NCI-H1436 (cell line): ENCODE results near the gene MOB1B.
"Not testable (repeated sequence)": the region's sequence is repeated elsewhere in the genome, so short reads cannot be mapped to it uniquely, and the experiment has no call there.

Experiments used
- DNase-seq: peaks from one replicate; lab custom pipeline; 2025; lab: John Stamatoyannopoulos, UW

The MOB1B gene

DNA sequence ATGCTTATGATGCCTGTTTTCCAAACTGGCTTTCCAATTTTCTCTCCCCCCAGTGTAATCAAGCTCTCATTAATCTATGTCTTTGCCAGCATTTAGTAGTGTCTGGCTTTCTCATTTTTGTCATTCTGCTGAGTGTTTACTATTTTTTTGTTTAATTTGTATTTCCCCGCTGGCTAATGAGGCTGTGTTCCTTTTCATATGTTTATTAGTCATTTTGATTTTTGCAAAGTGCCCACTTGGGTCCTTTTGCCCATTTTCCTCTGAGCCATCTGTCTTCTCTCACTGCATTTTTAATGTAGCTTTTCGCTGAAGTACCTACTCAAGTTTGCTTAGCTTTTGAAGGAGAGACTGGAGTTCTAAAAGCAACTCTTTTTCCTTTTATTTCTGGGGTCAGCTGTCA lies 106.0 kb downstream of the MOB1B start:
- no peak for DNase-seq

DNA sequence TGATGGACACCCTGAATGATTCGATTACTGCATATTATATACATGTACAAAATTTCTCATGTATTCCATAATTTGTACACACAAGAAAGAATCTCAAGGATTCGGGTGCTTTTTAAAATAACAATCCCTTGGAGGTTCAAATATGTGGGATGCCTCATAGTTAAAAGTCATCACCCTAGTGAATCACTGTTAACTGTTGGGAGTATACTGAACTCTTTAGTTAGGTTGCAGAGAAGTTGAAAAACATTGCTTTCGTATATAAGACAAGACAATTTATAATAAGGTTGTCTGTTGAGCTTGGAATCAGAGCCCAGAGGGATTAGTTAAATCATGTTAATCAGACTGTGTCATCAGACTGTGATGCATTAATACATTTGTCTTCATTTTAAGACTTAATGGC lies 106.9 kb downstream of the MOB1B start:
- no peak for DNase-seq

GRCh38 chr4:71009890-71010588 lies 107.9 kb downstream of the MOB1B start:
- DNase-seq = peak; percentile 10

GRCh38 chr4:71011451-71011850 lies 109.3 kb downstream of the MOB1B start:
- DNase-seq = no peak

DNA sequence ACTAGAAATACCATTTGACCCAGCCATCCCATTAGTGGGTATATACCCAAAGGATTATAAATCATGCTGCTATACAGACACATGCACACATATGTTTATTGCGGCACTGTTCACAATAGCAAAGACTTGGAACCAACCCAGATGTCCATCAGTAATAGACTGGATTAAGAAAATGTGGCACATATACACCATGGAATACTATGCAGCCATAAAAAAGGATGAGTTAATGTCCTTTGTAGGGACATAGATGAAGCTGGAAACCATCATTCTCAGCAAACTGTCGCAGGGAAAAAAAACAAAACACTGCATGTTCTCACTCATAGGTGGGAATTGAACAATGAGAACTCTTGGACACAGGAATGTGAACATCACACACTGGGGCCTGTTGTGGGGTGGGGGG lies 115.2 kb downstream of the MOB1B start:
- not testable (repeated sequence) for DNase-seq

DNA sequence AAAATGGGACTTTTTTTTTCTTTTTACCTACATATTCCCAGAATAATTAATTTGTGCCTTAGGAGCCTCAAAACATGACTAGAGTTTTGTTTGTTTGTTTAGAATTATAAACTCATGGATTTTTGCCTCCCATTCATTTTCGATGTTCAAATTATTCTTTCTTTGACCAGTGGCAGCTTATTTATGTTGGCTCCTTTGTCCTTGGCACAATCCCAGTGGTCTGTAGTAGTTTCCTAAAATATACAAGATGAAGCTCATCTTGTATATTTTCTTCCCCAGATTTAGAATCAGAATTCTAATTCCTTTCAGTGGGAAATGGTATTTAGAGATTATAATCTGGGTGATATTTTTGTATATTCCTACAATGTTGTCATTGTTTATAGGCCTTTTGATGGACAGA lies 118.4 kb downstream of the MOB1B start:
- no peak for DNase-seq

DNA sequence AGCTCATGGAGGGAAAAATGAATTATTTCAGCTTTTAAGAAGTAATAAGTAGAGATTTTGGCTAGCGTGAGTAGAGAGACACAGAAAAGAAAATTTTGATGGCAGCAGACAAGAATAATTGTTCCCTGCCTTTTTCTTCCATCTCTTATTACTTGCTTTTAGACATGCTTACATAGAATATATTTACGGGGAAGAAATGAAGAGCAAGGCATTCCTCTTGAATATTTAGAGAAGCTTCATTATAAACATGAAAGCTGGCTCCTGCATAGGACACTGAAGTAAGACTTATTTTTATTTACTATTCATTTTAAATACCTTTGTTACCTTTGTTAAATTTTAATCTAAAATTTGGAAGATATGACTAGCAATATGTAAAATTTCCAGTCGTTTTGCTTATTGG lies 123.5 kb downstream of the MOB1B start:
- no peak for DNase-seq

DNA sequence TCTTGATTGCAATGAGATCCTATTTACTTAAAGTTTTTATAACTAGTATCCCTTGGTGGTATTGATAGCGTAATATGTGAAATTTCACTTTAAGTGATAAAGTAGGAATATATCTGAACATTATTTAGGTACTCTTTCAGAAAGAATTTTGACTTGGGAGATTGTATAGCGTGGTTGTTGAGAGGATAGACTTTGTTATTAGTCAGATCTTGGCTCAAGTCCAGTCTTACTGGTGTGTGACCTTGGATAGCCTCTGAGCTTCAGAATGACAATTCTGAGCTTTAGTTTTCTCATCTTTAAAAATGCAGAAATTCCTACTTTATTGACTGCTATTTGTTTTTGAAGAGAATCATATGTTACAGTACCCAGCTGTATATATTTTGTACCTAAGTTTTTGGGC lies 123.9 kb downstream of the MOB1B start:
- DNase-seq = no peak

DNA sequence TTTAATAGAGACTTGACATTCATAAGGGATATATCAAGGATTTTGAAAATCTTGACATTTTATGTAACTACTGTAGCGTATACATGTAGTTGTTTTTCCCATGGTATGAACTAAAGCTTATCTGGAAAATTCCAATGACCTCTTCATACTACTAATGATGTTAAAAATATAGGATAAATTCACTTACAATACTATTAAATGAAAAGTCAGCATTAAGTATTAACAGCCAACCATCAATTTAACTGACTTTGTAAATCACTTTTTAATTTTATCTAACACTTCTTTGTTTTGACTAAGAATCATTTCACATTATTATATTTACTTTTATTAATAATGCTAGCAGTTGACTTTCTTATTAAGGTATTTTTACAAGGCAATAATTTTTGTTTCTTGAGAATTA lies 125.4 kb downstream of the MOB1B start:
- DNase-seq = no peak

- DNase-seq = no peak
These were observed 127.3 kb downstream of the MOB1B start for GRCh38 chr4:71029504-71029903.

GRCh38 chr4:71032106-71032505 lies 129.9 kb downstream of the MOB1B start:
- DNase-seq = not testable (repeated sequence)
